ENCODE results near the gene STX10. TPM values are rescaled to one million over a fixed set of nuclear protein-coding genes. Genes with fewer than 3 reads are reported as not detected.

Gene STX10
- total and polyA plus RNA-seq, 9 of the 15 experiments (the other 6 are each of a cell fraction or from before 2014, with no cell fraction given), result 0.51 to 66.3 (median 31.0) TPM

DNA sequence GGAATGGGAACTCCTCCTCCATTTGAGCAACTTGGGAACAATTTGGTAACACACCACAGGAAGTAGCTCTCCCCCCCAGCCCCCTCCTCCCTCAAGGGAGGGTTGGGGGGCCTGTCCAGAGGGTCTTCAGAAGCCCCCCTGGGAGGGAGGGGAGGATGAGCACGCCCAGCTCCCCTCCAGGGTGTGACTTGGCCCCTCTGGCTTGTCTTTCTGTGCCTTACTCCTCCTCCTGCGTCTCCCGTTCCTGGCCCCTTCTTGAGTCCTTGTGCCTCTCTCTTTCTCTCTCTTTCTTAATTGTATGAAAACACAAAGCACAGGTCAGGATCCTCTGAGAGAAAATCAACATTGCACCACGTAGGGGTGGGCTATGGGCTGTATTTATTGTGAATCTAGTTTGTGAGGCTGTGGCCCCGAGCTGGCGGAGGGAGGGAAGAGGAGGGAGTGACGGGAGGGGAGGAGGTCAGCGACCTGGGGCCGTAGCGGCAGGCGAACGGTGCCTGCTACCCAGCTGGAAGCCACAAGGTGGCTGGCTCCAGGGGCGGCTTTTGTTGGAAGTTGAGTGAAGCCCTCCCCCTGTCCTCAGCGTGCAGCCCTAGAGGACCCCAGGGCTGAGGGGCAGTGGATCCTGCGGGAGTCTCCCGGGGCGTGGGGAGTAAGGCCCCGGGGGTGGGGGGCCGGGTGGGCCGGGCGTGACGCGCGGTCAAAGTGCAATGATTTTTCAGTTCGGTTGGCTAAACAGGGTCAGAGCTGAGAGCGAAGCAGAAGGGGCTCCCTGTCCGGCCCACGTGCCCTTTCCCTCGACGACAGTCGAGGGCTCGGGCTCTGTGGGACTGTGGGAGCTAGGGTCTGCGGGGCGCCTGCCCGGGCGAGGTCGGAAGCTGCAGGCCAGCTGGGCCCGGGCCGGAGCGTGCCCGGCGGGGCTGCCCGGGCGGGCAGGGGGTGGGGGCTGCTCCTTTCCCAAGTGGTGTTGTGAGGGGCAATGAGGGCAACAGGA, 53.9 kb downstream of the STX10 start (continued):
- TF ChIP-seq, protein P1, sequence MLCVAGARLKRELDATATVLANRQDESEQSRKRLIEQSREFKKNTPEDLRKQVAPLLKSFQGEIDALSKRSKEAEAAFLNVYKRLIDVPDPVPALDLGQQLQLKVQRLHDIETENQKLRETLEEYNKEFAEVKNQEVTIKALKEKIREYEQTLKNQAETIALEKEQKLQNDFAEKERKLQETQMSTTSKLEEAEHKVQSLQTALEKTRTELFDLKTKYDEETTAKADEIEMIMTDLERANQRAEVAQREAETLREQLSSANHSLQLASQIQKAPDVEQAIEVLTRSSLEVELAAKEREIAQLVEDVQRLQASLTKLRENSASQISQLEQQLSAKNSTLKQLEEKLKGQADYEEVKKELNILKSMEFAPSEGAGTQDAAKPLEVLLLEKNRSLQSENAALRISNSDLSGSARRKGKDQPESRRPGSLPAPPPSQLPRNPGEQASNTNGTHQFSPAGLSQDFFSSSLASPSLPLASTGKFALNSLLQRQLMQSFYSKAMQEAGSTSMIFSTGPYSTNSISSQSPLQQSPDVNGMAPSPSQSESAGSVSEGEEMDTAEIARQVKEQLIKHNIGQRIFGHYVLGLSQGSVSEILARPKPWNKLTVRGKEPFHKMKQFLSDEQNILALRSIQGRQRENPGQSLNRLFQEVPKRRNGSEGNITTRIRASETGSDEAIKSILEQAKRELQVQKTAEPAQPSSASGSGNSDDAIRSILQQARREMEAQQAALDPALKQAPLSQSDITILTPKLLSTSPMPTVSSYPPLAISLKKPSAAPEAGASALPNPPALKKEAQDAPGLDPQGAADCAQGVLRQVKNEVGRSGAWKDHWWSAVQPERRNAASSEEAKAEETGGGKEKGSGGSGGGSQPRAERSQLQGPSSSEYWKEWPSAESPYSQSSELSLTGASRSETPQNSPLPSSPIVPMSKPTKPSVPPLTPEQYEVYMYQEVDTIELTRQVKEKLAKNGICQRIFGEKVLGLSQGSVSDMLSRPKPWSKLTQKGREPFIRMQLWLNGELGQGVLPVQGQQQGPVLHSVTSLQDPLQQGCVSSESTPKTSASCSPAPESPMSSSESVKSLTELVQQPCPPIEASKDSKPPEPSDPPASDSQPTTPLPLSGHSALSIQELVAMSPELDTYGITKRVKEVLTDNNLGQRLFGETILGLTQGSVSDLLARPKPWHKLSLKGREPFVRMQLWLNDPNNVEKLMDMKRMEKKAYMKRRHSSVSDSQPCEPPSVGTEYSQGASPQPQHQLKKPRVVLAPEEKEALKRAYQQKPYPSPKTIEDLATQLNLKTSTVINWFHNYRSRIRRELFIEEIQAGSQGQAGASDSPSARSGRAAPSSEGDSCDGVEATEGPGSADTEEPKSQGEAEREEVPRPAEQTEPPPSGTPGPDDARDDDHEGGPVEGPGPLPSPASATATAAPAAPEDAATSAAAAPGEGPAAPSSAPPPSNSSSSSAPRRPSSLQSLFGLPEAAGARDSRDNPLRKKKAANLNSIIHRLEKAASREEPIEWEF (CRISPR knock-in tag; IDR thresholded peaks at IDR 0.05), result 0 out of 2 replicates have a peak, but pooled peaks have one; percentile 45
- TF ChIP-seq TCF7 (IDR thresholded peaks at IDR 0.05; ENCODE audit: borderline replicate concordance), result no peak
- no peak for TF ChIP-seq ZNF232 (CRISPR knock-in tag; IDR thresholded peaks at IDR 0.05)
- no peak for TF ChIP-seq HDAC3 (IDR thresholded peaks at IDR 0.05; ENCODE audit: borderline replicate concordance, partially characterized antibody)
- TF ChIP-seq ZNF79 (CRISPR knock-in tag; IDR thresholded peaks at IDR 0.05; ENCODE audit: low read depth), result no peak
- TF ChIP-seq ZFP1 (CRISPR knock-in tag; IDR thresholded peaks at IDR 0.05), result no peak
- no peak for TF ChIP-seq SETDB1 (IDR thresholded peaks at IDR 0.05; ENCODE audit: low read length)
- TF ChIP-seq BRCA1 (IDR thresholded peaks at IDR 0.05), result no peak
- TF ChIP-seq BRCA1 (CRISPR knock-in tag; IDR thresholded peaks at IDR 0.05), result no peak
- TF ChIP-seq SREBF2 (CRISPR knock-in tag; IDR thresholded peaks at IDR 0.05), result no peak
- no peak for TF ChIP-seq SMARCB1 (IDR thresholded peaks at IDR 0.05; ENCODE audit: insufficient read length, low read depth)
- TF ChIP-seq EHMT2 (IDR thresholded peaks at IDR 0.05), result no peak
- TF ChIP-seq ARID1B (IDR thresholded peaks at IDR 0.05), result peak; percentile 43
- TF ChIP-seq ZNF347 (CRISPR knock-in tag; IDR thresholded peaks at IDR 0.05; ENCODE audit: low read depth), result no peak
- TF ChIP-seq, protein P2, sequence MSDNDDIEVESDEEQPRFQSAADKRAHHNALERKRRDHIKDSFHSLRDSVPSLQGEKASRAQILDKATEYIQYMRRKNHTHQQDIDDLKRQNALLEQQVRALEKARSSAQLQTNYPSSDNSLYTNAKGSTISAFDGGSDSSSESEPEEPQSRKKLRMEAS (CRISPR knock-in tag; IDR thresholded peaks at IDR 0.05), result peak; percentile 75
- TF ChIP-seq TOE1 (IDR thresholded peaks at IDR 0.05; ENCODE audit: borderline replicate concordance), result no peak
- TF ChIP-seq TOE1 (CRISPR knock-in tag; IDR thresholded peaks at IDR 0.05; ENCODE audit: borderline replicate concordance, low read depth), result no peak
- TF ChIP-seq, protein P3, sequence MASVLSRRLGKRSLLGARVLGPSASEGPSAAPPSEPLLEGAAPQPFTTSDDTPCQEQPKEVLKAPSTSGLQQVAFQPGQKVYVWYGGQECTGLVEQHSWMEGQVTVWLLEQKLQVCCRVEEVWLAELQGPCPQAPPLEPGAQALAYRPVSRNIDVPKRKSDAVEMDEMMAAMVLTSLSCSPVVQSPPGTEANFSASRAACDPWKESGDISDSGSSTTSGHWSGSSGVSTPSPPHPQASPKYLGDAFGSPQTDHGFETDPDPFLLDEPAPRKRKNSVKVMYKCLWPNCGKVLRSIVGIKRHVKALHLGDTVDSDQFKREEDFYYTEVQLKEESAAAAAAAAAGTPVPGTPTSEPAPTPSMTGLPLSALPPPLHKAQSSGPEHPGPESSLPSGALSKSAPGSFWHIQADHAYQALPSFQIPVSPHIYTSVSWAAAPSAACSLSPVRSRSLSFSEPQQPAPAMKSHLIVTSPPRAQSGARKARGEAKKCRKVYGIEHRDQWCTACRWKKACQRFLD (CRISPR knock-in tag; IDR thresholded peaks at IDR 0.05), result no peak; the same call in 1 of the 2 replicates
- TF ChIP-seq, protein P4, sequence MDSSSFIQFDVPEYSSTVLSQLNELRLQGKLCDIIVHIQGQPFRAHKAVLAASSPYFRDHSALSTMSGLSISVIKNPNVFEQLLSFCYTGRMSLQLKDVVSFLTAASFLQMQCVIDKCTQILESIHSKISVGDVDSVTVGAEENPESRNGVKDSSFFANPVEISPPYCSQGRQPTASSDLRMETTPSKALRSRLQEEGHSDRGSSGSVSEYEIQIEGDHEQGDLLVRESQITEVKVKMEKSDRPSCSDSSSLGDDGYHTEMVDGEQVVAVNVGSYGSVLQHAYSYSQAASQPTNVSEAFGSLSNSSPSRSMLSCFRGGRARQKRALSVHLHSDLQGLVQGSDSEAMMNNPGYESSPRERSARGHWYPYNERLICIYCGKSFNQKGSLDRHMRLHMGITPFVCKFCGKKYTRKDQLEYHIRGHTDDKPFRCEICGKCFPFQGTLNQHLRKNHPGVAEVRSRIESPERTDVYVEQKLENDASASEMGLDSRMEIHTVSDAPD (CRISPR knock-in tag; IDR thresholded peaks at IDR 0.05), result no peak
- no peak for TF ChIP-seq SRSF7 (optimal IDR thresholded peaks at IDR 0.05; ENCODE audit: low read depth, low read length)

Data from K562 (cell line).